Measurements from ENCODE around the gene ARL8B. TPM values are rescaled to one million over a fixed set of nuclear protein-coding genes. Genes with fewer than 3 reads are reported as not detected.

The ARL8B gene
- total RNA-seq, 1 experiment from 2014 or later = 43.8 TPM

DNA sequence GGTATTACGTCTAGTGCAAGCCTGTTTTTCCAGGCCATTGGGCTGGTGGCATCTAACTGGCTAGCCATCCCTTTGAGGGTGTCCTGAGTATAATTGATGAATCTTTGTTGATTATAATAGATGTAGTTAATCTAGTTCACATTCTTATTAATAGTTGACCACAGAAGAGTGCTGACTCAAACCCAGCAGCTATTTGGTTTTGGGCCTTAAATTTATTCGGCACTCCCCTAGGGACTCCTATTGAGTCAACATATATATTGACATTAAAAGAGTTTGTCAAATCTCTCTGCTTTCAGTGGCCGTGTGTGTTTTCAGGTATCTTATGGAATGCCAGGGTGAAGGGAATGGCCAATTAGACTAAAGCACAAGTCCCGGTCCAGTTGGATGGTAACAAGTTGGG is 19.7 kb downstream of the ARL8B start:
- ATAC-seq = no peak
- intact Hi-C loops (cut with micrococcal nuclease) = no loop called here
- CTCF ChIA-PET = no interaction called here
- Histone ChIP-seq H3K36me3 (ENCODE audit: low read depth, low read length) (0 out of 2 replicates have a peak, but pooled peaks cover 2% of the 10 kb centered on the region), H3K4me3 (ENCODE audit: low read length) (no peak overlapping the region), H3K4me2 (ENCODE audit: low read length) (no peak overlapping the region), H3K79me2 (ENCODE audit: low read length) (peaks cover 99% of the 10 kb centered on the region), H3K9me3 (ENCODE audit: low read length) (no peaks in the 10 kb centered on the region), H2AFZ (ENCODE audit: low read length) (no peak overlapping the region), H3K4me1 (ENCODE audit: insufficient read depth, low read length) (peaks cover 41% of the 10 kb centered on the region), H3K27me3 (ENCODE audit: low read length) (no peaks in the 10 kb centered on the region), H3K9me2 (replicated peaks; ENCODE audit: low read length) (no peaks in the 10 kb centered on the region), H3F3A (ENCODE audit: low read length, unreplicated experiment) (peaks cover 4% of the 10 kb centered on the region), H3K27ac (ENCODE audit: low read length) (no peak overlapping the region), H4K20me1 (ENCODE audit: low read length) (peaks cover 71% of the 10 kb centered on the region), H3K9ac (ENCODE audit: low read length) (no peak overlapping the region)
- POLR2A ChIA-PET (ENCODE audit: unreplicated experiment) = no interaction called here
- no TSS peak for BruUV-seq (replicated peaks)
- DNase-seq = no peak
- TF ChIP-seq EZH2phosphoT487 (IDR thresholded peaks at IDR 0.05; ENCODE audit: borderline replicate concordance, low read length) (no peak), EZH2 (IDR thresholded peaks at IDR 0.05; ENCODE audit: low read length, unreplicated experiment) (no peak)
- TF ChIP-seq, protein P1, sequence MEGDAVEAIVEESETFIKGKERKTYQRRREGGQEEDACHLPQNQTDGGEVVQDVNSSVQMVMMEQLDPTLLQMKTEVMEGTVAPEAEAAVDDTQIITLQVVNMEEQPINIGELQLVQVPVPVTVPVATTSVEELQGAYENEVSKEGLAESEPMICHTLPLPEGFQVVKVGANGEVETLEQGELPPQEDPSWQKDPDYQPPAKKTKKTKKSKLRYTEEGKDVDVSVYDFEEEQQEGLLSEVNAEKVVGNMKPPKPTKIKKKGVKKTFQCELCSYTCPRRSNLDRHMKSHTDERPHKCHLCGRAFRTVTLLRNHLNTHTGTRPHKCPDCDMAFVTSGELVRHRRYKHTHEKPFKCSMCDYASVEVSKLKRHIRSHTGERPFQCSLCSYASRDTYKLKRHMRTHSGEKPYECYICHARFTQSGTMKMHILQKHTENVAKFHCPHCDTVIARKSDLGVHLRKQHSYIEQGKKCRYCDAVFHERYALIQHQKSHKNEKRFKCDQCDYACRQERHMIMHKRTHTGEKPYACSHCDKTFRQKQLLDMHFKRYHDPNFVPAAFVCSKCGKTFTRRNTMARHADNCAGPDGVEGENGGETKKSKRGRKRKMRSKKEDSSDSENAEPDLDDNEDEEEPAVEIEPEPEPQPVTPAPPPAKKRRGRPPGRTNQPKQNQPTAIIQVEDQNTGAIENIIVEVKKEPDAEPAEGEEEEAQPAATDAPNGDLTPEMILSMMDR (conservative IDR thresholded peaks at IDR 0.05; ENCODE audit: low read depth, low read length) = no peak

DNA sequence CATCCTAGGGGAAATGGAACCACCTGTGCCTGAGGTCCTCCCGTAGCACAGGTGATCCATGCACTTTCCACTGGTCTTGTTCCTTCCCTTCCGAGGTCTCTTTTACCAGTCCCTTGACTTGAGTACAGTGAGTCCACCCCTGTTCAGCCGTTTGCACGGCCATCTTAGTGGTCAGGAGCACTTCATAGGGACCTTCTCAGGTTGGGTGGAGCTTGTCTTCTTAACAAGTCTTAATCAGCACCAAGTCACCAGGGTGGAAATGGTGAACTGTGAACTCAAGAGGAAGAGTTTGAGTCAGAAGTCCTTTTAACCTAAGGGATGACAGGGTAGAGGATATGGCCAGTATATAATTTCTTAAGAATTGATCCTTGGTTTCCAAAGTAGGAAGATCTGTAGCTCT is 21.4 kb downstream of the ARL8B start:
- H3K9me2 ChIP-seq (replicated peaks; ENCODE audit: low read length) = no peaks in the 10 kb centered on the region
- ATAC-seq (no peak), DNase-seq (no peak)
- H3K4me1 ChIP-seq (ENCODE audit: insufficient read depth, low read length) = peaks cover 29% of the 10 kb centered on the region
- H2AFZ ChIP-seq (ENCODE audit: low read length) = no peak overlapping the region
- peaks cover 99% of the 10 kb centered on the region for H3K79me2 ChIP-seq (ENCODE audit: low read length)
- H3F3A ChIP-seq (ENCODE audit: low read length, unreplicated experiment) = no peaks in the 10 kb centered on the region
- CTCF ChIA-PET = no interaction called here
- BruUV-seq (replicated peaks) = no TSS peak
- intact Hi-C loops (cut with micrococcal nuclease) = no loop called here
- TF ChIP-seq, protein P1 (conservative IDR thresholded peaks at IDR 0.05; ENCODE audit: low read depth, low read length) = no peak
- TF ChIP-seq EZH2 (IDR thresholded peaks at IDR 0.05; ENCODE audit: low read length, unreplicated experiment) = no peak
- TF ChIP-seq EZH2phosphoT487 (IDR thresholded peaks at IDR 0.05; ENCODE audit: borderline replicate concordance, low read length) = no peak
- 0 out of 2 replicates have a peak, but pooled peaks cover 2% of the 10 kb centered on the region for H3K36me3 ChIP-seq (ENCODE audit: low read depth, low read length)
- H4K20me1 ChIP-seq (ENCODE audit: low read length) = peaks cover 69% of the 10 kb centered on the region
- no peaks in the 10 kb centered on the region for H3K27me3 ChIP-seq (ENCODE audit: low read length)
- POLR2A ChIA-PET (ENCODE audit: unreplicated experiment) = no interaction called here
- H3K9ac ChIP-seq (ENCODE audit: low read length) = no peak overlapping the region
- no peak overlapping the region for H3K4me3 ChIP-seq (ENCODE audit: low read length)
- no peaks in the 10 kb centered on the region for H3K9me3 ChIP-seq (ENCODE audit: low read length)
- H3K27ac ChIP-seq (ENCODE audit: low read length) = no peak overlapping the region
- no peak overlapping the region for H3K4me2 ChIP-seq (ENCODE audit: low read length)

DNA sequence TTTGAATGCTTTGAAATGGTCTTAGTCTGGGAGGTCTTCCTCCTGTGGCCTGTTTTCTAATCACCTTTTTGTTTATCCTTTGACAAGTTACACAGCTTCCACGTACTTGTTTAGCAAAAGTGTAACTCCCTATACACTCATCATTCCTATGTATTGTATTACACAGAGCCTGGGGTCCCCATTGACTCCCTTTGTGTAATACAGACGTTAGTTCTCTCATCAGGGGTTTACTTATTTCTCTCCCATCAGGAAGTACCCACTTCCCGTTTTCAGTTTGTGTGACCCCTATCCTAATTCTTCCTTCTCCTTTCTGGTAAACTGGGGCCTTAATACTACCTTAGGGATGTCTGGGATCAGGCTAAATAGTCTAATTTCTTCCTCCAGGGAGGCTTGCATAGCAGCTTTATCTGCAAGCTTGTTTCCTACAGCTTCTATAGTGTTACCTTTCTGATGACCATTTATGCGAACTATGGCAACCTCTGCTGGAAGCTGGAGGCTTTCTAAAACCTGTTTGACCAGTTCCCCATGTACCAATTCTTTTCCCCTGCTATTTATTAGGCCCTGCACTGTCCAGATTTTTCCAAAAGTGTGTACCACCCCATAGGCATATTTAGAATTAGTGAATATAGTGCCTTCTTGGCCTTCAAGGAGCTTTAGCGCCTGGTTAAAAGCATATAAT is 22.4 kb downstream of the ARL8B start:
- CTCF ChIA-PET = no interaction called here
- intact Hi-C loops (cut with micrococcal nuclease) = no loop called here

More for the DNA sequence above, 22.4 kb downstream of the ARL8B start:
- DNase-seq = peak; percentile 76
- H3K4me3 ChIP-seq (ENCODE audit: low read length) = no peak overlapping the region
- H3K9ac ChIP-seq (ENCODE audit: low read length) = no peak overlapping the region
- no peaks in the 10 kb centered on the region for H3F3A ChIP-seq (ENCODE audit: low read length, unreplicated experiment)
- POLR2A ChIA-PET (ENCODE audit: unreplicated experiment) = no interaction called here
- H3K9me3 ChIP-seq (ENCODE audit: low read length) = no peaks in the 10 kb centered on the region
- peak overlapping the region; percentile 35; the same call in 1 of the 2 replicates for H3K4me2 ChIP-seq (ENCODE audit: low read length)
- H3K27ac ChIP-seq (ENCODE audit: low read length) = no peak overlapping the region
- H2AFZ ChIP-seq (ENCODE audit: low read length) = no peak overlapping the region
- no peaks in the 10 kb centered on the region for H3K27me3 ChIP-seq (ENCODE audit: low read length)
- H4K20me1 ChIP-seq (ENCODE audit: low read length) = peaks cover 65% of the 10 kb centered on the region
- peak; percentile 56 for ATAC-seq
- 0 out of 2 replicates have a peak, but pooled peaks cover 2% of the 10 kb centered on the region for H3K36me3 ChIP-seq (ENCODE audit: low read depth, low read length)
- H3K79me2 ChIP-seq (ENCODE audit: low read length) = peaks cover 99% of the 10 kb centered on the region
- H3K4me1 ChIP-seq (ENCODE audit: insufficient read depth, low read length) = peaks cover 19% of the 10 kb centered on the region
- TF ChIP-seq EZH2 (IDR thresholded peaks at IDR 0.05; ENCODE audit: low read length, unreplicated experiment) = no peak
- BruUV-seq (replicated peaks) = no TSS peak
- no peaks in the 10 kb centered on the region for H3K9me2 ChIP-seq (replicated peaks; ENCODE audit: low read length)

All from PC-3 (cell line).